GM12891 (cell line): ENCODE measurements around the gene SIL1.

ENCODE experiments used
- POLR2A ChIP-seq: IDR thresholded peaks from 2 replicates; pipeline ENCODE4 v1.6.1; 2011; ENCODE audit warnings: low read depth, low read length, control low read depth
- POLR2AphosphoS5 ChIP-seq: IDR thresholded peaks from 2 replicates; pipeline ENCODE4 v1.6.1; 2011; ENCODE audit warnings: low read depth, low read length, control low read depth
- TAF1 ChIP-seq: IDR thresholded peaks from 2 replicates; pipeline ENCODE4 v1.6.1; 2011; ENCODE audit warnings: low read depth, low read length, control low read depth

GRCh38 chr5:139196296-139196956, 1.7 kb downstream of the SIL1 start:
- TF ChIP-seq POLR2A (no peak), POLR2AphosphoS5 (no peak), TAF1 (no peak)
